Measurements from ENCODE around the gene TGFB2. TPM values are rescaled to one million over a fixed set of nuclear protein-coding genes. Genes with fewer than 3 reads are reported as not detected.

The TGFB2 gene
- total RNA-seq, 4 donors from 2014 or later = 0.38 to 6.8 (median 2.4) TPM

DNA sequence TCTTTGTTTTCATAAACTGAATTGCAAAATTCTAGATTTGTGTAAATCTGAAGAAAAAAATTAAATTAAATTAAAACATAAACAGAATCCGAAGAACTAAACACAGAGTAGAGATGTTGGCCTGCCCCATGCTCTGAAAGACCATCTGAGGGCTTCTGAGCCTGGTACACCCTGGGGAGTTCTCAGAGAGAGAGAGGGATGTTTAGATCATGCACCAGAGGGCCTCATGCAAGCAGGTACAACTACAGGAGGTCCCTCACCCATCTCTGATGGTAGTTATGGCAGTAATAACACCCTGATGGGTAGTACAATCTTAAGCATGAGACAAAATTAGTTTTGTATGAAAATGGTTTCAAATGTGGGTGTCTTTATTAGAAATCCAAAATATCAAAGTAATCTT, 127.7 kb downstream of the TGFB2 start:
- TF ChIP-seq, protein P1, sequence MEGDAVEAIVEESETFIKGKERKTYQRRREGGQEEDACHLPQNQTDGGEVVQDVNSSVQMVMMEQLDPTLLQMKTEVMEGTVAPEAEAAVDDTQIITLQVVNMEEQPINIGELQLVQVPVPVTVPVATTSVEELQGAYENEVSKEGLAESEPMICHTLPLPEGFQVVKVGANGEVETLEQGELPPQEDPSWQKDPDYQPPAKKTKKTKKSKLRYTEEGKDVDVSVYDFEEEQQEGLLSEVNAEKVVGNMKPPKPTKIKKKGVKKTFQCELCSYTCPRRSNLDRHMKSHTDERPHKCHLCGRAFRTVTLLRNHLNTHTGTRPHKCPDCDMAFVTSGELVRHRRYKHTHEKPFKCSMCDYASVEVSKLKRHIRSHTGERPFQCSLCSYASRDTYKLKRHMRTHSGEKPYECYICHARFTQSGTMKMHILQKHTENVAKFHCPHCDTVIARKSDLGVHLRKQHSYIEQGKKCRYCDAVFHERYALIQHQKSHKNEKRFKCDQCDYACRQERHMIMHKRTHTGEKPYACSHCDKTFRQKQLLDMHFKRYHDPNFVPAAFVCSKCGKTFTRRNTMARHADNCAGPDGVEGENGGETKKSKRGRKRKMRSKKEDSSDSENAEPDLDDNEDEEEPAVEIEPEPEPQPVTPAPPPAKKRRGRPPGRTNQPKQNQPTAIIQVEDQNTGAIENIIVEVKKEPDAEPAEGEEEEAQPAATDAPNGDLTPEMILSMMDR (IDR thresholded peaks at IDR 0.05; ENCODE audit: low read depth) = no peak

DNA sequence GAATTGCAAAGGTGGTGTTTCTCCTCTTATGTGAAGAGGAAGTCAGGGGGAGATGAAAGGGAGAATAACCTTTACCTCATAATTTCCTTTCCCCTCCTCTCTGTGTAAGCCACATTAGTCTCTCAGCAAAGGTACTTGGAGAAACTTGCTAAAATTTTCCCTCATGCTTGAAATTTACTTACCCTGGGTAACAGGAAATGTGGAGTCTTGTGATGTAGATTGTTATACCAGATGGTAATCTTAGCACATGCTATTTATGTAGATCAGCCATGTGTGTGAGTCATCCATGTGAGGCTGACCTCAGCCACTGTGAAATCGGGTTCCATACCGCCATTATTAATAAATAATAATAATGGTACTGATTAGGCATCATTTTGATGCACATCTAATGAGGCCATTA, 128.4 kb downstream of the TGFB2 start:
- TF ChIP-seq, protein P1 (IDR thresholded peaks at IDR 0.05; ENCODE audit: low read depth) = no peak

DNA sequence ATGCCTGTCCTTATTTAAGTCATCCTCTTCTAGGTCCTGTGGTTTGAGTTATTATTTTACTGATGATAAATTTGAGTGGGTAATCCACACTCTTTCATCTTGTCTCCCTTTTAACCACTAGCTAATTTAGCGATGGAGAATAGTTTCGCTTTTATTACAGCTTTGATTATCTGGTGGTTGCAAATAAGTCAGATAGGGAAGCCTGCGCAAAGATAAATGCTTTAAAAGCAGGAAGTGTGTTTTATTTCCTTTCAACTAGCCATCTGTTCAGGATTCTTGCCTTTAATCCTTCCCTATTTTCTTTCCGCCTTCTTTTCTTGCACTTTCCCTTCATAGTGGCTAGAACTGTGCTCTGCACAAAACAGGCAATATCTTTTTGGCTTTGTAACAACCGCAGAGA, 129.0 kb downstream of the TGFB2 start:
- TF ChIP-seq, protein P1 (IDR thresholded peaks at IDR 0.05; ENCODE audit: low read depth) = no peak

DNA sequence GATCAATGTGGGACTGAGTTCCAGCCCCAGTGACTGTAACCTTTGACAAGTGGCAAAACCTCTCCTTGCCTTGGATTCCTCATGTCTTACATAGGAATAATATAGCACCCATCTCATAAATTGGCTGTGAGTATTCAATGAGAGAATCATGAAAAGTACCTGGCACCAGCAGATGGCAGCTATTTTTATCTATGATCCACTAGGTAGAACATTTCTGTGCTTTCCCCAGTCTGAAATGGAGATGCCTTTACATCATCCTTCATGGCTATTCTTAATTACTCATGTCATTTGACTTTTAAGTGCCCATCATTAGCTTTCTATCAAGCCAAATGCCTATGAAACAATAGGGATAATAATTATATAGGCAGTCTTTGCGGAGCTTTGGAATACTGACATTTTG, 130.1 kb downstream of the TGFB2 start:
- TF ChIP-seq, protein P1 (IDR thresholded peaks at IDR 0.05; ENCODE audit: low read depth) = no peak

DNA sequence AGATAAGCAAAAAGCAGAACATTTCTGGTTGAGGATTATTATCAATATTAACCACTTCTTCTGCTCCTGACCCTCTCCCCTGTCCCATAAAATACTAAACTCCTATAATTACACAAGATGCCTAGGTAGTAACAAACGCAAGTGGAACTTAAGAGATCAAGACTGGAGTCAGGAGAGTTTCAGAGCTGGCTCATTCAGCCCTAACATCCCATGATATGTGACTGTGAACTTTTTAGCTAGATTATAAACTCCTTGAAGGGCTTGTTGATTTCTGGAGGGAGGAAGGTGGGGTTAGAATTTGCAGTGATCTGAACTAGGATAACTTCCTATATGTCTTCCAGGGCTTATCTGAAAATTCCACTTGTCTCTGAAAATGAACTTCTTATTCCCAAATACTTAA, 130.6 kb downstream of the TGFB2 start:
- TF ChIP-seq, protein P1 (IDR thresholded peaks at IDR 0.05; ENCODE audit: low read depth) = no peak

DNA sequence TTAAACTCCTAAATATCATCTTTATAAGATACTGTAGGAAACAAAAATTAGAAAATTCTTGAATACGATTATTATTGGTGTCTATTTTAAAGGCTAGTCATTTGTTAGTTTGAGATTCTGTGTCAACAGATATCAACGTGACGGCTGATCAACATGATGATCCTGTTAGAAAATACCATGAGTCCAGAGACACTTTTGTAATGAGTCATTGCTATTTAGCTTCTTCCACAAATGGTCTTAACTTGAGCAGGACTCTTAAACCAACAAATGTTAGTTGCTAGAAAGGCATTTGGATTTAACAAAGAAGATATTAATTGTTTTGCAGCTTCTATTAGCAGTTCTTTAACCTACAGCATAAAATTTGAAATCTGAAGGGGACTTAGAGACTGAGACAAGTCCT, 131.2 kb downstream of the TGFB2 start:
- TF ChIP-seq, protein P1 (IDR thresholded peaks at IDR 0.05; ENCODE audit: low read depth) = no peak

DNA sequence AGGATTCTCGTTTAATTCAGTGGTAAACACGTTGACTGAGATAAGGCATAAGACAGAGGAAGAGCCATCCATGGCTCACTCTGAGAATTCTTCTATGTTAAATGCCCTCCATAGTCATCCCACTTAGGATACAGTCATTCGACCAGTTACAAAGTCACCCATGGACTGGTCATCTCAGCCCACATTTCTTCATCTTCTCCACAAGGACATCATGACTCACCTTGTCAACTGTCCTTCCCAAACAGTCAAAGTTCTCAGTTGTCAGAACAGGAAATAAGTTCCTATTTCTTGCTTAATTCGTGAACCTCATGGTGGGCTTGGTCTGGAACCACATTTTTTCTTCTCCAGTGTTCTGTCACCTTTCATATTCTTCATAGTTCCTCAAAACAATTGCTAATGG, 133.2 kb downstream of the TGFB2 start:
- TF ChIP-seq, protein P1 (IDR thresholded peaks at IDR 0.05; ENCODE audit: low read depth) = no peak

Measured in subcutaneous adipose tissue (tissue), 4 donors.